ENCODE measurements around the gene IDUA.

IDUA gene

GRCh38 chr4:956531-957230 lies 30.2 kb upstream of the IDUA start:
- DNase-seq, result no peak

- DNase-seq, result no peak
These were observed 29.6 kb upstream of the IDUA start for GRCh38 chr4:957231-957580.

- no peak for DNase-seq
These were observed 29.1 kb upstream of the IDUA start for GRCh38 chr4:957581-958313.

- no peak for DNase-seq
These were observed 28.6 kb upstream of the IDUA start for GRCh38 chr4:958314-958665.

GRCh38 chr4:958696-959337 lies 28.0 kb upstream of the IDUA start:
- no peak for DNase-seq

GRCh38 chr4:959338-960139 lies 27.3 kb upstream of the IDUA start:
- no peak for DNase-seq

- no peak for DNase-seq
These were observed 26.7 kb upstream of the IDUA start for GRCh38 chr4:960140-960635.

- no peak for DNase-seq
These were observed 26.1 kb upstream of the IDUA start for GRCh38 chr4:960636-961350.

- DNase-seq, result peak; percentile 53
These were observed 25.3 kb upstream of the IDUA start for GRCh38 chr4:961351-962230.

GRCh38 chr4:962231-963208 lies 24.3 kb upstream of the IDUA start:
- DNase-seq, result peak; percentile 30

GRCh38 chr4:963276-964225 lies 23.3 kb upstream of the IDUA start:
- no peak for DNase-seq

- no peak for DNase-seq
These were observed 22.4 kb upstream of the IDUA start for GRCh38 chr4:964346-965025.

- no peak for DNase-seq
These were observed 21.6 kb upstream of the IDUA start for GRCh38 chr4:965048-965765.

GRCh38 chr4:965766-966134 lies 21.1 kb upstream of the IDUA start:
- DNase-seq, result no peak

GRCh38 chr4:966266-967112 lies 20.4 kb upstream of the IDUA start:
- DNase-seq, result no peak
